ENCODE results near the gene FRMD1.

The FRMD1 gene

GRCh38 chr6:168011291-168011690 lies 67.7 kb downstream of the FRMD1 start:
- TF ChIP-seq REST (IDR thresholded peaks at IDR 0.05; ENCODE audit: insufficient read depth in 1 of 2, low read depth in 2 of 2, low read length in 2 of 2): no peak
- TF ChIP-seq SIN3A (IDR thresholded peaks at IDR 0.05; ENCODE audit: borderline replicate concordance, insufficient read depth, low read length): no peak
- TF ChIP-seq POLR2AphosphoS5 (IDR thresholded peaks at IDR 0.05; ENCODE audit: low read depth, low read length): no peak
- TF ChIP-seq TAF1 (IDR thresholded peaks at IDR 0.05; ENCODE audit: borderline replicate concordance, insufficient read depth, low read length): no peak
- no peak for TF ChIP-seq FOXP2 (optimal IDR thresholded peaks at IDR 0.05; ENCODE audit: borderline replicate concordance, extremely low read depth, extremely low read length, insufficient read depth)

DNA sequence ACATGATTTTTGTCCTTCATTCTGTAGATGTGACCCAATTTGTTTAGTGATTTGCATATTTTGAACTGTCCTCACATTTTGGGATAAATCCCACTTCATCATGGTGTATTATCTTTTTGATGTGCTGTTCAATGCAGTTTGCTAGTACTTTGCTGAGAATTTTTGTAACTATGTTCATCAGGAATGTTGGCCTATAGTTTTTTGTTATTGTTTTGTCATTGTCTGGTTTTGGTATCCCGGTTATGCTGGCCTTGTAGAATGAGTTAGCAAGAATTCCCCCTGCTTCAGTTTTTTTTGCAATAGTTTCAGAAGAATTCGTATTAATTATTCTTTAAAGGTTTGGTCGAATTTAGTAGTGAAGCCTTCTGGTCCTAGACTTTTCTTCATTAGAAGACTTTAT lies 69.7 kb downstream of the FRMD1 start:
- no peak for TF ChIP-seq SIN3A (IDR thresholded peaks at IDR 0.05; ENCODE audit: borderline replicate concordance, insufficient read depth, low read length)
- TF ChIP-seq REST (IDR thresholded peaks at IDR 0.05; ENCODE audit: insufficient read depth in 1 of 2, low read depth in 2 of 2, low read length in 2 of 2): no peak
- no peak for TF ChIP-seq POLR2AphosphoS5 (IDR thresholded peaks at IDR 0.05; ENCODE audit: low read depth, low read length)

DNA sequence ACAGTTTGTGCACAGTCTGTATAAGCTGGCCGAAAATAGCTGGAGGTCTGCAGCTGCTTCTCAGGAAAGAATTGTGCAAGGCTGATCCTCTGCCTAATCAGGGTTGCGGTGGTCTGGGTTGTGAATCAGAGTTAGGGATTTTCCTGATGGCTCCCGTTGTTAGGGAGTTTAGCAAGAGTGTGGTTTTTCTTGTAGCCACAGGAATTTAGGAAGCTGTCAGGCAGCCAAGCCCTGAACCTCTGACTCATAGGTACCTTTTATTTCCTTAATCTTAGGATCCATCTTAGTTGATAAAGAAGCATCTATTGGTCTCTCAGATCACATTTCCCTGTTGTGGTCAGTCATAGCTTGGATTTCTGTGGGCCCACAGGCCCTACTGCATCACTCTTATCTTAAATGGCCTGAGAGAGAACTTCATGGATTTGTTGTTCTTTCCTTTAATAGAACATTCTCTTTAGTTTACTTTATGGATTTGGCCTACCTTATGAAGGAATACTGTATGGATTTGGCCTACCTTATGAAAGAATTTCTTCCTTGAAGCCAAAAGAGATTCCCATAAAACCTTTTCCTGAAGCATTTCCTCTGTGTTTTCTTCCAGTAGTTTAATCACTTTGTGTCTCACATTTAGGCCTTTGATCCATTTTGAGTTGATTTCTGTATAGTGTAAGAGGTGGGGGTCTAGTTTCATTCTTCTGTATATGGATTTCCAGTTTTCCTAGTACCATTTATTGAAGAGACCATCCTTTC lies 71.2 kb downstream of the FRMD1 start:
- TF ChIP-seq TAF1 (IDR thresholded peaks at IDR 0.05; ENCODE audit: borderline replicate concordance, insufficient read depth, low read length): no peak

GRCh38 chr6:168005796-168006195 lies 73.2 kb downstream of the FRMD1 start:
- no peak for TF ChIP-seq SIN3A (IDR thresholded peaks at IDR 0.05; ENCODE audit: borderline replicate concordance, insufficient read depth, low read length)
- TF ChIP-seq REST (IDR thresholded peaks at IDR 0.05; ENCODE audit: insufficient read depth in 1 of 2, low read depth in 2 of 2, low read length in 2 of 2): no peak
- TF ChIP-seq TAF1 (IDR thresholded peaks at IDR 0.05; ENCODE audit: borderline replicate concordance, insufficient read depth, low read length): no peak
- TF ChIP-seq FOXP2 (optimal IDR thresholded peaks at IDR 0.05; ENCODE audit: borderline replicate concordance, extremely low read depth, extremely low read length, insufficient read depth): no peak
- TF ChIP-seq POLR2AphosphoS5 (IDR thresholded peaks at IDR 0.05; ENCODE audit: low read depth, low read length): no peak

DNA sequence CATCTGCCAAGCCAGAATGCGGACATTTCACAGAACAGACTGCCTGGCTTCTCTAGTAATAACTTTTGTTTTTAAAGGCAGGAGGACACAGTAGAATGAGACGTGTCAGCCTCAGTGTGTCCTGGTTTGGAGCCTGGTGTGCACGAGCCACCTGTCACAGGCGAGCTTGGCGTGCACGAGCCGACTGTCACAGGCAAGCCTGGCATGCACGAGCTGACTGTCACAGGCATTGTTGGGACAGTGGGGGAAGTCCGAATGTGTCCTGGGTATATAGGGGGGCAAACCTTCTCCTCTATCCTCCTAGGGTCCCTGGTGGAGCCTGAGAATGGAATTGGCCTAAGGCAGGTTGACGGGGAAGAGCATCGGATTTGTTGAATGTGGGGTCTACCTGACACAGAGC lies 74.1 kb downstream of the FRMD1 start:
- TF ChIP-seq REST (IDR thresholded peaks at IDR 0.05; ENCODE audit: insufficient read depth in 1 of 2, low read depth in 2 of 2, low read length in 2 of 2) (no peak), POLR2AphosphoS5 (IDR thresholded peaks at IDR 0.05; ENCODE audit: low read depth, low read length) (no peak), TAF1 (IDR thresholded peaks at IDR 0.05; ENCODE audit: borderline replicate concordance, insufficient read depth, low read length) (no peak), FOXP2 (optimal IDR thresholded peaks at IDR 0.05; ENCODE audit: borderline replicate concordance, extremely low read depth, extremely low read length, insufficient read depth) (no peak), SIN3A (IDR thresholded peaks at IDR 0.05; ENCODE audit: borderline replicate concordance, insufficient read depth, low read length) (no peak)

All from PFSK-1 (cell line).